ENCODE results near the gene FAM131B.

FAM131B gene

GRCh38 chr7:143399642-143400041, 37.1 kb upstream of the FAM131B start:
- no peaks in the 10 kb centered on the region for H3K27me3 ChIP-seq
- H3K27ac ChIP-seq = no peak overlapping the region
- no peak for TF ChIP-seq CTCF (IDR thresholded peaks at IDR 0.05)
- H3K9me3 ChIP-seq = no peaks in the 10 kb centered on the region
- no peaks in the 10 kb centered on the region for H3K4me1 ChIP-seq (ENCODE audit: control insufficient read depth in 1 of 2, insufficient read depth in 1 of 2, low read depth in 1 of 2, low read length in 1 of 2)
- peaks cover 15% of the 10 kb centered on the region for H3K36me3 ChIP-seq
- H3K4me3 ChIP-seq (ENCODE audit: low read depth in 1 of 2, low read length in 1 of 2) = no peak overlapping the region

GRCh38 chr7:143399151-143399550, 36.6 kb upstream of the FAM131B start:
- no peak overlapping the region for H3K27ac ChIP-seq
- H3K36me3 ChIP-seq = peaks cover 20% of the 10 kb centered on the region
- H3K4me3 ChIP-seq (ENCODE audit: low read depth in 1 of 2, low read length in 1 of 2) = no peak overlapping the region
- H3K4me1 ChIP-seq (ENCODE audit: control insufficient read depth in 1 of 2, insufficient read depth in 1 of 2, low read depth in 1 of 2, low read length in 1 of 2) = no peaks in the 10 kb centered on the region
- H3K9me3 ChIP-seq = no peaks in the 10 kb centered on the region
- H3K27me3 ChIP-seq = no peaks in the 10 kb centered on the region
- no peak for TF ChIP-seq CTCF (IDR thresholded peaks at IDR 0.05)

- TF ChIP-seq CTCF (IDR thresholded peaks at IDR 0.05) = no peak
- peaks cover 25% of the 10 kb centered on the region for H3K36me3 ChIP-seq
Observed at GRCh38 chr7:143398616-143399015, 36.1 kb upstream of the FAM131B start.

GRCh38 chr7:143397710-143398530, 35.4 kb upstream of the FAM131B start:
- Histone ChIP-seq H3K27me3 (no peaks in the 10 kb centered on the region), H3K9me3 (no peaks in the 10 kb centered on the region), H3K36me3 (peaks cover 32% of the 10 kb centered on the region), H3K27ac (no peak overlapping the region), H3K4me3 (ENCODE audit: low read depth in 1 of 2, low read length in 1 of 2) (no peak overlapping the region), H3K4me1 (ENCODE audit: control insufficient read depth in 1 of 2, insufficient read depth in 1 of 2, low read depth in 1 of 2, low read length in 1 of 2) (no peaks in the 10 kb centered on the region)
- no peak for TF ChIP-seq CTCF (IDR thresholded peaks at IDR 0.05)

More at GRCh38 chr7:143398616-143399015, 36.1 kb upstream of the FAM131B start:
- H3K4me3 ChIP-seq (ENCODE audit: low read depth in 1 of 2, low read length in 1 of 2) = no peak overlapping the region
- no peak overlapping the region for H3K27ac ChIP-seq
- no peaks in the 10 kb centered on the region for H3K27me3 ChIP-seq
- H3K9me3 ChIP-seq = no peaks in the 10 kb centered on the region
- no peaks in the 10 kb centered on the region for H3K4me1 ChIP-seq (ENCODE audit: control insufficient read depth in 1 of 2, insufficient read depth in 1 of 2, low read depth in 1 of 2, low read length in 1 of 2)

- Histone ChIP-seq H3K27me3 (no peaks in the 10 kb centered on the region), H3K36me3 (peaks cover 42% of the 10 kb centered on the region), H3K9me3 (no peaks in the 10 kb centered on the region), H3K4me3 (ENCODE audit: low read depth in 1 of 2, low read length in 1 of 2) (no peak overlapping the region), H3K27ac (no peak overlapping the region), H3K4me1 (ENCODE audit: control insufficient read depth in 1 of 2, insufficient read depth in 1 of 2, low read depth in 1 of 2, low read length in 1 of 2) (no peaks in the 10 kb centered on the region)
- no peak for TF ChIP-seq CTCF (IDR thresholded peaks at IDR 0.05)
Observed at GRCh38 chr7:143396625-143397556, 34.4 kb upstream of the FAM131B start.
